Activated CD4-positive, alpha-beta T cell treated with anti-CD3 and anti-CD28 coated beads, Interleukin-2, amount 50 U/mL, for 48 hours (primary cell): Measurements from ENCODE around the gene RBM33.

Experiments used
- DNase-seq, 2 experiments: peaks; one replicate each; pipeline ENCODE4 v3.0.0-alpha.2; 2020

RBM33 gene

GRCh38 chr7:155631155-155631554 is 13.3 kb upstream of the RBM33 start:
- no peak for DNase-seq

- DNase-seq: no peak
Measured at GRCh38 chr7:155635817-155636216, 8.6 kb upstream of the RBM33 start.

GRCh38 chr7:155637155-155637554 is 7.3 kb upstream of the RBM33 start:
- no peak for DNase-seq

- DNase-seq: no peak
Measured at GRCh38 chr7:155638366-155638765, 6.1 kb upstream of the RBM33 start.

- no peak for DNase-seq
Measured at GRCh38 chr7:155639958-155640520, 4.4 kb upstream of the RBM33 start.

- DNase-seq: no peak
Measured at GRCh38 chr7:155640629-155641028, 3.8 kb upstream of the RBM33 start.

GRCh38 chr7:155643804-155644177 is 670 bp upstream of the RBM33 start:
- no peak for DNase-seq

GRCh38 chr7:155644971-155645509 is 579 bp downstream of the RBM33 start:
- peak; percentile 41 to 53 for DNase-seq

GRCh38 chr7:155645662-155646061 is 1.2 kb downstream of the RBM33 start:
- no peak for DNase-seq

- DNase-seq: no peak
Measured at GRCh38 chr7:155646669-155647068, 2.2 kb downstream of the RBM33 start.

GRCh38 chr7:155647302-155647701 is 2.8 kb downstream of the RBM33 start:
- no peak for DNase-seq

- no peak for DNase-seq
Measured at GRCh38 chr7:155647734-155648133, 3.3 kb downstream of the RBM33 start.

GRCh38 chr7:155648752-155649339 is 4.4 kb downstream of the RBM33 start:
- no peak for DNase-seq

GRCh38 chr7:155649588-155649987 is 5.1 kb downstream of the RBM33 start:
- DNase-seq: no peak

- DNase-seq: no peak
Measured at GRCh38 chr7:155652156-155653114, 8.0 kb downstream of the RBM33 start.

GRCh38 chr7:155653803-155654202 is 9.3 kb downstream of the RBM33 start:
- no peak for DNase-seq

- DNase-seq: no peak
Measured at GRCh38 chr7:155656891-155657290, 12.4 kb downstream of the RBM33 start.

GRCh38 chr7:155660059-155660757 is 15.7 kb downstream of the RBM33 start:
- peak in 1 of 2 experiments; percentile 18 for DNase-seq

GRCh38 chr7:155660758-155661093 is 16.3 kb downstream of the RBM33 start:
- no peak for DNase-seq

- no peak for DNase-seq
Measured at GRCh38 chr7:155662343-155663043, 18.0 kb downstream of the RBM33 start.

- no peak for DNase-seq
Measured at GRCh38 chr7:155663937-155664336, 19.5 kb downstream of the RBM33 start.
